GM18867 (cell line): ENCODE data around the gene RRP9.

ENCODE experiments used
- ATAC-seq: cut with Tn5 transposase; IDR thresholded peaks from one replicate; pipeline ENCODE4 v1.9.1; 2021; ENCODE audit warnings: mild to moderate bottlenecking, moderate library complexity; ENCODE audit not compliant: unreplicated experiment

The RRP9 gene

DNA sequence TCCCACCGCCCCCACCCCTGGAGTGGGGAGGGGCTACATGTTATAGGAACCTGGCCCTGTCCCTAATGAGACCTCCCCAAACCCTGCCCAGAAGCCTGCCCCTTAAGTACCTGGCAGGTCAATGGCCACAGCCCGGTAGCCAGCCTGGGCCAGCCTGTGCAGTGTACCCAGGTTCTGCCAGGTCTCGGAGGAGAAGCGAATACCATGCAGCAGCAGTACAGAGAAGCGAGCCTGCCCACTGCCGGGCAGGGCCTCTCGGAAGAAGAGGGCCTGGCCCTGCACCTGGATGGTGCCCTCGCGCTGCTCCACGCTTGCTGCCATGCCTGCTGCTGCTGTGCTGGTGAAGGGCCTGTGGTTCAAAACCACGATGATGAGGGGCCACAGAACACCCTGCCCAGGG lies 29.6 kb upstream of the RRP9 start:
- ATAC-seq: no peak

DNA sequence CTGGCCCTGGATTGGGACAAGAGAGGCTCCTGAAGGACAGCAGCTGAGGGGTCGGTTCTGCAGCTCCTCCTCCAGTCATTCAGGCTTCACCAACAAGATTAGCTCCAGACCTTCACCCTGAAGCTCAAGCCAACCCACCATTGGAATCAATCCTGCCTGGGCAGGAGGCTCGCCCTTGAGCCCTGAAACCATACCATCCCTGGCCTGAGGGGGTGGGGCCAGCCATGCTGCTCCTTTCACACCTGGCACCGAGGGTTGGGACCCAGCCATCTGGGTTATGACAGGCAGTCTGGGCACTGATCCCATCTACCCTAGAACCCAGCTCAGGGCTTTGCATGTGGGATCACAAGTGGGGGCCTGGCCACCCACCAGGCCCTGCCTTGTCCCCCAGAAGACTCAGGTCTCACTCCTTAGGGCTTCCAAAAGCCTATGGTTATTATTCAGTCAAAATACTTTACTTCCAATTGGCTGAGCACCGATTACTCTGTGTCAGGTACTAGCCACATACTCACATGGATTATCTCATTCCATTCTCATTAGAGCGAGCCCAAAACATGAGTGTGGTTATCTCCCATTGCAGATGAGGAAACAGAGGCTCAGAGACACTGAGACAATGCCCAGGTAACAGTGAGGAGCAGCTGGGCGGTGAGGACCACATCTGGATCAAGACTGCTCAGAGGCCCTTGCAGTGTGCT lies 29.0 kb upstream of the RRP9 start:
- no peak for ATAC-seq

DNA sequence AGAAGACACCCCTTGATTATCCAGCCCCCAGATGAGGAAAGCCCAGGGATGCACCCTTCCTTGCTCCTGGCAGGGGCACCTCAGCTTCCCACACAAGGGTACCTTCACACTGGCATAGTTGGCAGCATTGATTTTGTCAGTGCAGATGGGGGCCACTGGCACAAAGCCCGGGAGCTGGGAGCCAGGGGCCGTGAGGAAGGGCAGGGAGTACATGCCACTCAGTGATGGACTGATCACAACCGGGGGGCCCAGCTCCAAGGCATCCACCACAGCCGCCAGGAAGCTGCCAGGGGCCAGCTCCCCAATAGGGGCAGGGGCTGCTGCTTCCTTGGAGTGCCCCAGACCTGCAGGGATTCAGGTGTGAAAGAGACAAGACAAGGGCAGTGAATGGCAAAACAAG lies 28.1 kb upstream of the RRP9 start:
- no peak for ATAC-seq

DNA sequence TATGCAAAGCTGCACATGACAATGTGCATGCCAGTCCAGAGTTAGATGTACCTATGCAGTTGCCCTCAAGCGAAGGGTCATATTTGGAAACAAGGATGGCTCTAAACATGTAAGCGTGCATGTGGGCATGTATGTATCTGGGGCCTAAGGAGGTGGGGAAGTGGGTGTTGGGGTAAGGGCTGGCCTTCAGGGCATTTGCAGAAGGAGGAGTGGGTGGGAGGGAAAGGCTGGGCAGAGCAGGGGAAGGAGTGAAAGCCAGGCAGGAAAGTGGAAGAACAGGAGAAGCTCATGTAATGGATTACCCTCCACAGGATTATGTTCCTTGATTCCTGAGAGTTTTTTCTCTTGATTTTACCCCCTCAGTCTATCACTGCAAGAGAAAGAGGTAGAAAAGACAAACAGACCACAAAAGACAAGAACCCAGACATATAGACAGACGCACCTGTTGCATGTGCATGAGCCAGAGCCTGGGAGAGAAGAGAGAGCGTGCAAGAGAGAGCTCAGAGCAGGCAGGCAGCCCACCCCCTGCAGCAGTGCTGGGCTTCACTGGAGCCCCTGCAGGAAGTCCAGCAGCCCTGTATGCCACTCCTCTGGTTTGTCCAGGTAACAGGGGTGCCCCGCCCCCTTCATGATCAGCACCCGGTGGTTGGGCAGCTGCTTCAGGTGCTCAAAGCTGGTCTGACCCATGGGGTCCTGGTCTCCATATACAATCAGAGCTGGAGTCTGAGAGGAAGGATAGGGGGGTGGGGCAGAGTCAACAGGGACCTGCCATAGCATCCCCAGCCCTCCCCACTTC lies 27.4 kb upstream of the RRP9 start:
- no peak for ATAC-seq

DNA sequence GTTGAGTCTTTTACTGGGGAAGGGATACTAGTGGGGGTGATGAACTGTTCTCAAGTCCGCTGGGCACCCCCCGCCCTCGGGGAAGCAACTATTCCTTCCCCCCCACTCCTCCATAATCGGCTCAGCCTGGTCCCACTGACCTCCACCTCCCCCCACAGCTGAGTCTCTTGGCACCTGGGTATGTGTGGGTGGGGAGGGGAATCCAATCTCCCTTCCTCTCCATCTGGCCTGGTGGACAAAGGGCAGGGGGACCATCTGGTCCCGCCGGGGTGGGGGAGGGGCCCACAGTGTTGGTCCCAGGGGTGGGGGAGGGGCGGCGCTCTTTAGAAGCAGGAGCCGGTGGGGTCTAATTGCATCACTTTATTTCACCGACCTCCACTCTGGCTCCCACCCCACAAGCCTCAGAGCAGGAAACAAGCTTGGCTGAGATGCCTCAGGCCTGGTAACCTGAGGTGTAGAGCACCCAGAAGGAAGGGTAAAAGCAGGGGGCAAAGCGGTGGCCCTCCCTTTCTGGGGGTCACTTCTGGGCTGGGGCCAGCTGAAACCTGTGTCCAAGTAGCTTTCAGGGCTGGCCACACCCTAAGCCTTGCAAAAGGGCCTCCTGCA lies 26.6 kb upstream of the RRP9 start:
- ATAC-seq: no peak

DNA sequence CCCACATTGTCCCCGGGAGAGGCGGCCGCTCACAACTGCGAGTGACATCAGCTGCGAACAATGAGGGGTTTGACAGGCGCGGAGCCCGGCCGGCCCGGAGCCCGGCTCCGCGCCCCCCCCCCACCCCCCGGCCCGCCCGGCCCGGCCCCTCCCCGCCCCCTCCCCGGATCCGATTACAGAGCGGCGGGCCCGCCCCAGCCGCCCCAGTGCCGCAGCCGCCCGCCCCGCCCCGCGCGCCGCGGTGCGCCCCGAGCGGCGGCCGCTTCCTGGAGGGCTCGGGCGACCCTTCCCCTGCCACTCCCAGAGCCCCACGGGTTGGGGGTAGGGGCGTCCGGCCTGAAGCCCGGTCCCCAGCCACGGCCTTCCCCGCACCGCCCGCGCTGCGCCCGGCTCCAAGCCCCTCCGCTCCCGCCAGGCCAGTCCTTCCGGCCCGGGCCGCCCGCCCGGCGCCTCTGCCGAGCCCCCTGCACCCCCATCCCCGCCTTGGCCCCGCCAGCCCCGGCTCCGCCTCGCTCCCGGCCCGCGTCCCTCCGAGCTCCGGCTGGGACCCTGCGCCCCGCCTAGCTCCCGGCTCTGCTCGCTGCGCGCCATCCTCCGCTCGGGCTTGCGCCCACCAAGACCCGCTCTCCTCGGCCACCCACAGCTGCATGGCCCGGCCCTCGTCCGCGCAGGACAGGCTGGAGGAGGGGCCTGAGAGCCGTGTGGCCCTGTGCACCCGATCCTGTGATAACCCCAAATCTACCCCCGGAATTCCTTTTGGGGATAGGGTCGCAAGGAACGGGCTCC lies 25.9 kb upstream of the RRP9 start, which contains the start of gene PCBP4:
TSS of gene PCBP4 (minus strand) at position 71 of the 786 bp plus-strand sequence. CDS start 6,214 bp downstream, outside the sequence.
- ATAC-seq: peak; percentile 56

DNA sequence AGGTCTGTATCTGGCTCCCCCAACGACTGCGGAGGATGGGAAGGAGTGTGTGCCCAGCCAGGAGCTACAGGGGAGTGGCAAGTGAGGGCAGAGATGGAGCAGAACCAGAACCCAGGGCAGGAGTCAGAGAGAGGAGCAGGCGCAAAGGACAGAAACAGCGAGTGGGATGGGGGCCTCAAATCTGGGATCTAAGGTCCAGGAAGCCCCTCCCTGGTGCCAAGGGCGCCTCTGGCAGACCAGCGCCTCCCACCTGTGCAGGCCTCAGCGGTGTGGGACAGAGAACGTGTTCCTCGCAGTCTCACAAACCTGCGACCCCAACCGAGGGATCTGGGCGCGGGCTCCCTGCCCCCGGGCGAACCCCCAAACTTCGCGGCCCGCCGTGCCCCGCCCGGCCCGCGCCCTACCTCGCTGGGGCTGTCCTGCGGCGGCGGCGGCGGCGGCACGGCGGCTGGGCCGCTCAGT lies 25.2 kb upstream of the RRP9 start:
- no peak for ATAC-seq

DNA sequence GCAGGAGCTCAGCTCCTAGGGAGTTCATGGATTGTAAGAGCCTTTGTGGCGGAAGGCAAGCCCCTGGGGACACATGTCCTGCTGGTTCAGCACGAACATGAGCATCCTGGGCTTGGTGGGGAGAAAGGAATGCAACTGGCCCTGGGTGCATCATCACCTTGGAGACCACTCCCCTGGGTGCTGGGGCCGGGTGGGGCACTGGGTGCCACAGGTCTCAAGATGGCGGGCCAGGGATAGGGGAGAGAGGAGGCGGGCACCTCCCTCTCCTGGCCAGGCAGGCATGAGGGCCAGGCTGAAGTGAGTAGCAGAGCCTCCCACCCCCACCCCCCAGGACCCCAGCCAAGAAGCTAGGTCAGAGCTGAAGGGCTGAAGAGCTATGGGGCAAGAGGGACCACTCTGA lies 24.8 kb upstream of the RRP9 start:
- no peak for ATAC-seq

DNA sequence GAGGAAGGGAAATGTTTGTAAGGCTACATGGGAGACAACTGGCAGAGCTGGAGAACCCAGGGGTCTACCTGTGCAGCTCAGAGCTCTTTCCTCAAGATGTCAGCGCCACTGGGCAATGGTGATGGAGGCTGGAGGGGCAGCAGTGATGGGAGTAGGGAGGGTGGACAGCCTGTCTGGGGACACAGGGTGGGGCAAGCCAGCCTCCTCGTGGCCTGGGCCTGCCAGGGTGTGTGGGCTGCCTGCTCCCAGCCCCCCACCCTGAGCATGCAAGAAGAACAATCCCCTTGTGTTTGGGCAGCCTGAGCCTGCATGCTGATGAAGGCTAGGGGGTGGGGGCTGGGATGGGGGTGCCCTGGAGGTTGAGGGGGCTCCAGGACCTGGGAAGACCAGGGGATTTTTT lies 24.3 kb upstream of the RRP9 start:
- no peak for ATAC-seq

DNA sequence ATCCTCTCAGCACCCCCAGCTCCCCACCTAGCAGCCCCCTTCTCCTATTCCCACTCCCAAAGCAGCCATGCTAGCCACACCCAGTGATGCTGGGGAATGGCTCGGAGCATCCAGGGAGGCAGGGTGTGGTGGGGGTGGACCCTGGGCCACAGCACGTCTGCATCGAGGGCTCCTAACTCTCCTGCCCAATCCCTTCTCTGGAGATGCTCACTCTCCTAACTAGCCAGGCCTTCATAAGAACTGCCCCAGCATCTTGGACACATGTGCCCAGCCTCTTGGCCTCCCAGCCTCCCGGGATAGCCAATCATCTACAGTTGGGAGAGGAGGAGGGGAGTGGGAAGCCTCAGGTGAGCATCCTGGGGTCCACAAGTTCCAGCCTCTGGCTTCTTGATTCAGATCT lies 22.8 kb upstream of the RRP9 start:
- no peak for ATAC-seq

DNA sequence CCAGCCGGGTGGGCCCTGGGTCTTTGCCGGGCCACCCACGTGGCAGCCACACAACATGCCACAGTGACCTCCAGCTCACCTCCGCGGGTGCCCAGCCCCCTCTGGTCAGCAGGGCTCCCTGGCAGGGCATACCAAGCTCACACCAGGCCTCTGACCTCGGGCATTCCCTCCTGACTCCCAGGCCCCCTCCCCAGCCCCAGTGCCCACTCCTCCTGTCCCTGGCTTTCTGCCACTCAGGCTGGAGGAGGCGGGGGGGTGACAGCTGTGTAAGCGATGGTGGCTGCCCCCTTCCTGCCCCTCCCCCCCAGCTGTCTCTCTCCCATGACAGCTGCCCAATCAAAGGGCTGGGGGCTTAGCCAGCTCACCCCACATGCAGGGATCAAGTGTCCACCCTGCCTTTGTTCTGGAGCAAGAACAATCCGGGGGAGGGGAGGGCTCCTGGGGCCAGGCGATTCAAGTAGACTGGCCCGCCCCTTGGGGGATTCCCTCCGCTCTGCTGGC lies 22.3 kb upstream of the RRP9 start:
- no peak for ATAC-seq

DNA sequence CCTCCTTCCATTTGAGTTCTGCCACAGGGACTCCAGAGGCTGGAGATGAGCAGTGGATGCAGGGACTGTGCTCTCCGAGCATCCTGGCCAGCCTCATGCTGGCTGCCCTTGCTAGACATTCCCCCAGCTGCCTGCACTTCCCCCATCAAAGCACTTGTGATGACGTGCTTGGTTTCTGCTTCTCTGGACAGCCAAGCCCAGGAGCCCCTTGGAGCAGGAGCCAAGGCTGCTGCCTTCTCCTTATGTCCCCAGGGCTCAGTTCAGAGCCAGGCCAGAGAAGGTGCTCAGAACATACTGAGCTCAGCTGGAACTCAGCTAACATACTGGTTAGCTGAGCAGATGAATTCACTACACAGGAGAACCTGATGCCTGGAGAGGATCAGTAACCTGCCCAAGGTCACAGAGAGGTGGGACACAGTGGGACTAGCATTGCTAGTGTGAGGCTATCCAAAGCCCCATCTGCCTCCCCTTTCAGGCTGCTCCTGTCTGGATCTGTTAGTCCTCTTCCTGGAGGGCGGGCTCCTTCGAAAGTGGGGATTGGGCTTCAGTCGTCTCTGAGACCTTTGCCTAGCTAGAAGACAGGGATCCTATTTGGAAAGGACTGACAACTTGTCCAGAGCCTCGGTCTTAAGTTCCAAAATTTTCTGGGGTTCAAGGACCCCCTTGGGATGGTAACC lies 21.3 kb upstream of the RRP9 start:
- no peak for ATAC-seq

DNA sequence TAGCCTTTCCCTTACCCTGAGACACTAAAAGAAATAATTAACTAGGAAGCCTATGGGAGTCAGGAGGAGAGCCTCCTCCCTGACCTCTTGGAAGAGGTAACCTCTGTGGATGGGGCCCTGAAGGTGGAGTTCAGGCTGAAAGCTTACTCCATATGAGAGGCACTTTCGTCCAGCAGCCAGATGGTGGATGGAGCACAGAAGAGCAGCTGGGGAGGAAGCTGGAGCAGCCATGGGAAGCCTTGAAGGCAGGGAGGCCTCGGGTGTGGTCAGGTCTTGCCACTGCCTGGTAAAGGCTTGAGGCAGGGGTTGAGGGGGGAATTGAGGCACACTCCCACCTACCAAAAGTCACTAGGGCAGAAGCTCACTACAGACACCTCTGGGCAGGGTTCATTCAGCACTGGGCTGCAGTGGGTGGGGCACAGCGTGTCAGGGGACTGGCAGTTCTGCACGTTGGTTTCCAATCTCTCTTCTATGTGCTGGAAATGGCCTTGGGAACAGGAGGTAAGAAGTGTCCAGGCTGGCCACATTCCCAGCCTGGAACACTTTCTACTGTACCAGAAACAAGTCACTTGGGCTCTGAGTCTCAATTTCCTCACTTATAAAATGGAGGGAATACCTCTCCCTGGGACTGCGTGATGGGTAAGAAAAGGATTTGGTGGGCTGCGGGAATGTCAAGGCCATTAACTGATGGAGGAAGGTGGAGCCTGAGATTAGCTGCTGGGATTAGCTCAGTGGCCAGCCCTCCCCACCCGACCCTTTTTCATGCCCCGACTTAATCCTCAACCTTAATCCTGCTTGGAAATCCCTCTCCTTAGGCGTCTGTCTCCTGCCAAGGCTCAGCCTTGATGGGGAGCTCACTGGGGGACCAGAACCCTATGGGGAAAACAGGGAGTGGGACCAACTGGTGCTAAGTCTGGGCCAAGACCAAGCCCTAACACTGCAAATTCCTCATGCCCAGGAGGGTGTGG lies 20.2 kb upstream of the RRP9 start:
- ATAC-seq: no peak

DNA sequence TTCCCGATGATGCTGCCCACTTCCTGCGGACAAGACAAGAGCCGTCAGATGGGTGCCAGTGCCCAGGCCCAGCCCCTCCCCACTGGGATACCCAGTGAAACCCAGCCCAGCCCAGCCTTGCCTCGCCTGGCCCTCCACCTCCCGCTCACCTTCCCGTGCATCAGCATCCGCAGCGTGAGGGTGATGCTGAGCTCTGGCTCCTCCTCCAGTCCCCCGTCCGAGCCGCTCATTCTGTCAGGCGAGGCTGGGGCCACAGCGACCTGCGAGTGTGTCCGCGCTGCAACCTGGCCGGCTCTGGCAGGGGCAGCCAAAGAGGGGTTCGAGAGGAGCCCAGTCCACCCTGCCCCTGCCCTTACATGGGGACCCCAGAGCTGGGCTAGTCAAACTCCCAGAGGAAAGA lies 19.3 kb upstream of the RRP9 start:
- ATAC-seq: no peak

DNA sequence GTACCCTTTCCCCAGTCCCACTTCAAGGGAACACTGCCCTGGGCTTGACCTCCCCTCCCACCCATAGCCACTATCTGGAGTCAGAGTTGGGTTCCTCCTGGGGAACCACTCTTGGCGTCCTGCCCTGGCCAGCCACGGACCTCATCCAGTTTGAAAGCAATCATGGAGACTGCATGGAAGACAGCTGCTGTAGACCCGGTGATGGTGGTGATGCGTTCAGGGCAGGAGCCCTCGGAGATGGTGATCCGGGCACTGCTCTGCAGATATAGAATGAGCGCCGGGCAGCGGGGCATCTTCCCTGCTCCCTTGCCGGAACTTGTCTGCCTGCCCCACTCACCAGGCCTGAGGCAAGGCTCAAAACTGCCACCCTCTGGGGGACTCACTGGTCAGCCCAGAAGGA lies 18.7 kb upstream of the RRP9 start:
- ATAC-seq: no peak

DNA sequence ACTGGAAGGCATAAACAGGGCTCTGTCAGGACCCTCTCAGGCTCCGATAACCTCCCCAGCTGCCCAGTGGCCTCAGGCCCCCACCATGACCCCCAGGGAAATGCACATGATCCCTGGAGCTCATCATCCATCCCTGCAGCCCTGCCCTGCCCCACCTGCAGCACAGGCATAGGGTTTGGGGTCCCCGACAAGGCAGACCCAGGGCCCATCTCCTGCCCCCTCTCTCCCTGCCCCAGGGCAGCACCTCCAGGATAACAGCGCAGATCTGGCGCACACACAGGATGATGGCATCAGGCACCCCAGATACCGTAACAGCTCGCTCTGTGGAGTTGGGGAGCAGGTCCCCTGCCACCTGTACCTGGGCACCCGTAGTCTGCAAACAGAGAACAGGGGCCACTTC lies 17.9 kb upstream of the RRP9 start:
- no peak for ATAC-seq

DNA sequence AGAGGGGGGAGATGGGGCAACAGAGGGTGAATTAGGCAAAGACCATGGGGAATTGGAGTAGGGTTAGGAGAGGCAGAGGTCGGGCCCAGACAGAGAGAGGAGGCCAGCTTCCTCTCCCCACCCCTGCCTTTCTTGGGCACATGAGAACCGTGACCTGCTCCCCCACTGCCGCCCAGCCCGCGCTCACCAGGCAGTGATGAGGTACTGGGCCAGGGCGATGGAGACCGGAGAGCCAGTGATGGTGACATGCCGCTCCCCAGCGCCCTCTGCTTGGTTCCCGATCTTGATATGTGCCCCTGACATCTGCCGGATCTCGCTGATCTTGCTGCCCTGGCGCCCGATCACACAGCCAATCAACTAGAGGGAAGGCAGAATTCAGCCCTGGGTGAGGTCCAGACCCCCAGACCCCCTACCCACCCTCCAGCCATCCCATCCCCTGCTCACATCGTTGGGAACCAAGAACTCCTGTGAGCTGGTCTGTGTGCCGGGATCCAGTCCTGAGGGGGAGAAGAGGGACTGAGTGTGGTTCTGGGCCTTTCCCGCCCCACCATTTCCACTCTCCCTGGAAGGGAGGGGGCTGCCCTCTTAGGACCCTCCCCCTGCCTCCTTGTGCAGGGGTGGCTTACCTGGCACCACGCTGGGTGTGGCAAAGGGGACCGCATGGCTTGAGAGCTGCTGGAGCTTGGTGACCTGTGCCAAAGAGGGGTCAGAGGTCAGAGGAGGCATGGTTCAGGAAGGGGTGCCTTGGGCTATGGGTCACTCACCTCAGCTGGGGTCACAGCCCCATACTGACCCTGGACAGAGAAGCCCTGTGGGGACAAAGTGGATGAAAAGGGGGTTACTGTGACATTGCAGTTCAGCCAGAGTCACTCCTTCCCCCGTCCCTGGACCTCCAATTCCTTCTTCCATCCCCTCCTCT lies 17.2 kb upstream of the RRP9 start:
- ATAC-seq: no peak

DNA sequence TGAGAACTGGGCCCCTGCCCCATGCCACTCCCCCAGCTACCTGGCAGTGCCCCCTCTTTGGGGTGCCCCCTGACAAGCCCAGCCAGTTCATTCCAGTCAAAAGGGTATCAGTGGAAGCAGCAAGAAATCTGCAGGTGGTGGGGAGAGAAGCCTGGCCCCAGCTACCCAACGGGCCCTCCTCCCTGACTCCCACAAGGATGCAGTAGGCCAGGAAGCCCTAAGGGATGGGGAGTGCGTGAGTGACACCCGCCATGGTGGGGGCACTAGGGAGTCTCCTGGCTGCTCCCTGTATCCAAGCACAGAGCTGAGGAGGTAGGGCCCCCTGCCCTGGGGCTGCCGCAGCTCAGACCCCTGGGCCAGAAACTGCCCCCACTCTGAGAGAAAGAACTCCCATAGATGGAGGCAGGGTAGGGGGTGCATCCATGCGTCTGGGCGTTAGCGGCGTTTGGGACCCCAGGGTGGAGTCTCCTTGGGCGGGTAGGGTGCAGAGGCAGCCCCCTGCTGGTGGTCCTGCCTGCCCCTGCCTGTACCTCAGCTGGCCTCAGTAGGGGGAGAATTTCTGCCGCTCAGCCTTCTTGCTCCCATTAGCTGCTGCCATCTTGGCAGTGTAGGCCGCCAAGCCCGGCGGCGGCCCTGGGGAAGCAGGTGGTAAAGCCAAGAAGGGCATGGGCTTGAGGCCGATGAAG lies 16.0 kb upstream of the RRP9 start:
- ATAC-seq: no peak
